WTC11 (cell line): ENCODE data around the gene EFHC2. TPM values are rescaled to one million over a fixed set of nuclear protein-coding genes. Genes with fewer than 3 reads are reported as not detected.

ENCODE experiments used
- ATAC-seq: fragments of 200-7000 bp; cut with Tn5 transposase; 2 replicates; pipeline ENCODE4 v1.10.0; 2021; ENCODE audit warnings: mild to moderate bottlenecking, moderate library complexity
- CTCF ChIA-PET: fragments of 300-600 bp; sonication (Branson Sonifier 250); formaldehyde crosslinking; loops from one replicate; lab custom pipeline; 2021; ENCODE audit warnings: antibody characterized with exemption; lab: Charles Lee
- POLR2A ChIA-PET: fragments of 350-600 bp; sonication (Branson Sonifier 250); formaldehyde crosslinking; loops from one replicate; lab custom pipeline; 2021; ENCODE audit warnings: antibody characterized with exemption; lab: Charles Lee
- DNase-seq: peaks from one replicate; pipeline ENCODE4 v3.0.0; 2021; ENCODE audit warnings: low spot score
- H3K27ac Mint-ChIP-seq: 2 replicates; pipeline ENCODE4 v1.8.0; 2021; ENCODE audit warnings: mixed read lengths
- H3K27me3 Mint-ChIP-seq: 2 replicates; pipeline ENCODE4 v1.8.0; 2021; ENCODE audit warnings: low read depth, mild to moderate bottlenecking, moderate library complexity, mixed read lengths
- H3K36me3 Mint-ChIP-seq: 2 replicates; pipeline ENCODE4 v1.8.0; 2021; ENCODE audit warnings: mixed read lengths
- H3K4me1 Mint-ChIP-seq: 2 replicates; pipeline ENCODE4 v1.8.0; 2022; ENCODE audit warnings: mixed read lengths
- H3K4me3 Mint-ChIP-seq: 2 replicates; pipeline ENCODE4 v1.8.0; 2021; ENCODE audit warnings: mild to moderate bottlenecking, moderate library complexity, mixed read lengths
- H3K9me3 Mint-ChIP-seq: 2 replicates; pipeline ENCODE4 v1.8.0; 2021; ENCODE audit warnings: mixed read lengths
- CTCF ChIP-seq: fragments of 200-600 bp; IDR thresholded peaks from 2 replicates; pipeline ENCODE4 v1.8.0; 2022; ENCODE audit warnings: antibody characterized with exemption
- EMX1 ChIP-seq: fragments of 250-450 bp; sonication (Bioruptor Pico); IDR thresholded peaks from 2 replicates; pipeline ENCODE4 v1.8.0; 2021; ENCODE audit warnings: mild to moderate bottlenecking
- FOXJ3 ChIP-seq: sonication (generic); formaldehyde crosslinking; IDR thresholded peaks from 2 replicates; pipeline ENCODE4 v1.9.0; 2021; ENCODE audit warnings: missing genetic modification reagents, mild to moderate bottlenecking, borderline replicate concordance
- FOXP1 ChIP-seq: sonication (generic); formaldehyde crosslinking; IDR thresholded peaks from 2 replicates; pipeline ENCODE4 v1.8.0; 2022; ENCODE audit warnings: missing genetic modification reagents, mild to moderate bottlenecking, moderate library complexity, borderline replicate concordance
- FOXP4 ChIP-seq: sonication (generic); formaldehyde crosslinking; IDR thresholded peaks from 2 replicates; pipeline ENCODE4 v1.8.0; 2022; ENCODE audit warnings: mild to moderate bottlenecking, missing genetic modification reagents
- HMGA2 ChIP-seq: fragments of 250-450 bp; sonication (Bioruptor Pico); IDR thresholded peaks from 2 replicates; pipeline ENCODE4 v1.4.0; 2021; ENCODE audit warnings: mild to moderate bottlenecking, moderate library complexity
- JUN ChIP-seq: sonication (generic); formaldehyde crosslinking; IDR thresholded peaks from 2 replicates; pipeline ENCODE4 v1.8.0; 2023; ENCODE audit warnings: mild to moderate bottlenecking, missing genetic modification reagents
- KAT7 ChIP-seq: sonication (generic); formaldehyde crosslinking; IDR thresholded peaks from 2 replicates; pipeline ENCODE4 v1.8.1; 2023; ENCODE audit warnings: missing genetic modification reagents, mild to moderate bottlenecking, borderline replicate concordance
- MAX ChIP-seq: sonication (generic); formaldehyde crosslinking; IDR thresholded peaks from 2 replicates; pipeline ENCODE4 v1.8.0; 2022; ENCODE audit warnings: mild to moderate bottlenecking, missing genetic modification reagents
- NR2C2 ChIP-seq: sonication (generic); formaldehyde crosslinking; IDR thresholded peaks from 2 replicates; pipeline ENCODE4 v1.8.0; 2022; ENCODE audit warnings: mild to moderate bottlenecking, missing genetic modification reagents
- OVOL2 ChIP-seq: fragments of 250-450 bp; sonication (Bioruptor Pico); IDR thresholded peaks from 2 replicates; pipeline ENCODE4 v1.9.0; 2021; ENCODE audit warnings: mild to moderate bottlenecking, borderline replicate concordance
- PREB ChIP-seq: sonication (generic); formaldehyde crosslinking; IDR thresholded peaks from 2 replicates; pipeline ENCODE4 v1.8.1; 2022; ENCODE audit warnings: mild to moderate bottlenecking, missing genetic modification reagents, moderate library complexity, borderline replicate concordance
- SMAD3 ChIP-seq: sonication (generic); formaldehyde crosslinking; IDR thresholded peaks from 2 replicates; pipeline ENCODE4 v1.8.0; 2022; ENCODE audit warnings: missing genetic modification reagents, mild to moderate bottlenecking, borderline replicate concordance
- STAT6 ChIP-seq: sonication (generic); formaldehyde crosslinking; conservative IDR thresholded peaks from 2 replicates; pipeline ENCODE4 v1.8.1; 2023; ENCODE audit warnings: mild to moderate bottlenecking, low read depth, missing genetic modification reagents, moderate library complexity
- TP53 ChIP-seq: sonication (generic); formaldehyde crosslinking; IDR thresholded peaks from 2 replicates; pipeline ENCODE4 v1.8.1; 2023; ENCODE audit warnings: mild to moderate bottlenecking, missing genetic modification reagents
- USF2 ChIP-seq: sonication (generic); formaldehyde crosslinking; IDR thresholded peaks from 2 replicates; pipeline ENCODE4 v1.8.1; 2023; ENCODE audit warnings: mild to moderate bottlenecking, missing genetic modification reagents, moderate library complexity
- ZNF232 ChIP-seq: sonication (generic); formaldehyde crosslinking; IDR thresholded peaks from 2 replicates; pipeline ENCODE4 v1.8.0; 2022; ENCODE audit warnings: mild to moderate bottlenecking, missing genetic modification reagents
- ZNF425 ChIP-seq: fragments of 250-450 bp; sonication (Bioruptor Pico); conservative IDR thresholded peaks from 2 replicates; pipeline ENCODE4 v1.9.0; 2021; ENCODE audit warnings: mild to moderate bottlenecking
- ZNF512 ChIP-seq: sonication (generic); formaldehyde crosslinking; IDR thresholded peaks from 2 replicates; pipeline ENCODE4 v1.8.1; 2022; ENCODE audit warnings: missing genetic modification reagents, borderline replicate concordance
- ZNF671 ChIP-seq: fragments of 250-450 bp; sonication (Bioruptor Pico); IDR thresholded peaks from 2 replicates; pipeline ENCODE4 v1.8.0; 2021; ENCODE audit warnings: mild to moderate bottlenecking
- total RNA-seq: library from RNA; stranded (reverse); gene quantifications from 3 replicates; pipeline ENCODE4 v1.2.3, GENCODE V29; 2021

EFHC2 gene
- total RNA-seq, 1 experiment from 2014 or later = 2.1 TPM

GRCh38 chrX:44104699-44105098 lies 238.8 kb downstream of the EFHC2 start:
- DNase-seq (no peak), ATAC-seq (no peak)
- Mint-ChIP-seq H3K9me3 (peaks cover 25% of the 10 kb centered on the region), H3K27ac (no peak overlapping the region), H3K4me3 (no peak overlapping the region), H3K36me3 (peaks cover 18% of the 10 kb centered on the region), H3K4me1 (peaks cover 8% of the 10 kb centered on the region), H3K27me3 (peaks cover 2% of the 10 kb centered on the region)
- ChIA-PET CTCF (interaction anchor here (1.1 kb wide), 1 partner anchor 140 kb away, joined by 3 read pairs; no protein-coding TSS in a partner anchor), POLR2A (no interaction called here)
- TF ChIP-seq CTCF (no peak), TP53 (CRISPR knock-in tag) (no peak), JUN (CRISPR knock-in tag) (no peak), NR2C2 (CRISPR knock-in tag) (no peak), STAT6 (CRISPR knock-in tag) (no peak), MAX (CRISPR knock-in tag) (no peak), USF2 (no peak), KAT7 (CRISPR knock-in tag) (no peak), ZNF671 (no peak), FOXP1 (CRISPR knock-in tag) (no peak), PREB (CRISPR knock-in tag) (no peak), FOXJ3 (CRISPR knock-in tag) (no peak), SMAD3 (CRISPR knock-in tag) (no peak), ZNF425 (CRISPR knock-in tag) (no peak), EMX1 (CRISPR knock-in tag) (no peak), HMGA2 (CRISPR knock-in tag) (no peak)

GRCh38 chrX:44101281-44101680 lies 242.2 kb downstream of the EFHC2 start:
- CTCF ChIA-PET = no interaction called here
- ATAC-seq (no peak), DNase-seq (no peak)
- Mint-ChIP-seq H3K27ac (no peak overlapping the region), H3K4me1 (peaks cover 10% of the 10 kb centered on the region), H3K9me3 (peaks cover 10% of the 10 kb centered on the region), H3K27me3 (peaks cover 2% of the 10 kb centered on the region), H3K36me3 (peaks cover 7% of the 10 kb centered on the region), H3K4me3 (no peak overlapping the region)
- POLR2A ChIA-PET = no interaction called here
- TF ChIP-seq FOXP4 (no peak), PREB (CRISPR knock-in tag) (no peak), OVOL2 (CRISPR knock-in tag) (no peak), HMGA2 (CRISPR knock-in tag) (no peak), ZNF232 (CRISPR knock-in tag) (no peak), ZNF512 (CRISPR knock-in tag) (no peak)
